Measurements from ENCODE around the gene GALNT10. TPM values are rescaled to one million over a fixed set of nuclear protein-coding genes. Genes with fewer than 3 reads are reported as not detected.

GALNT10 gene
- total RNA-seq, 1 experiment from 2014 or later = 68.2 TPM

GRCh38 chr5:154412925-154413324 lies 222.4 kb downstream of the GALNT10 start:
- Mint-ChIP-seq H3K36me3 (ENCODE audit: insufficient read depth, unreplicated experiment) (no peaks in the 10 kb centered on the region), H3K4me3 (ENCODE audit: low read depth, unreplicated experiment) (no peak overlapping the region), H3K9me3 (ENCODE audit: low read depth, unreplicated experiment) (no peaks in the 10 kb centered on the region), H3K27ac (ENCODE audit: unreplicated experiment) (no peak overlapping the region), H3K27me3 (ENCODE audit: unreplicated experiment) (no peaks in the 10 kb centered on the region), H3K4me1 (ENCODE audit: low read depth, unreplicated experiment) (no peaks in the 10 kb centered on the region)
- CTCF ChIA-PET = no interaction called here
- TF ChIP-seq, protein P1, sequence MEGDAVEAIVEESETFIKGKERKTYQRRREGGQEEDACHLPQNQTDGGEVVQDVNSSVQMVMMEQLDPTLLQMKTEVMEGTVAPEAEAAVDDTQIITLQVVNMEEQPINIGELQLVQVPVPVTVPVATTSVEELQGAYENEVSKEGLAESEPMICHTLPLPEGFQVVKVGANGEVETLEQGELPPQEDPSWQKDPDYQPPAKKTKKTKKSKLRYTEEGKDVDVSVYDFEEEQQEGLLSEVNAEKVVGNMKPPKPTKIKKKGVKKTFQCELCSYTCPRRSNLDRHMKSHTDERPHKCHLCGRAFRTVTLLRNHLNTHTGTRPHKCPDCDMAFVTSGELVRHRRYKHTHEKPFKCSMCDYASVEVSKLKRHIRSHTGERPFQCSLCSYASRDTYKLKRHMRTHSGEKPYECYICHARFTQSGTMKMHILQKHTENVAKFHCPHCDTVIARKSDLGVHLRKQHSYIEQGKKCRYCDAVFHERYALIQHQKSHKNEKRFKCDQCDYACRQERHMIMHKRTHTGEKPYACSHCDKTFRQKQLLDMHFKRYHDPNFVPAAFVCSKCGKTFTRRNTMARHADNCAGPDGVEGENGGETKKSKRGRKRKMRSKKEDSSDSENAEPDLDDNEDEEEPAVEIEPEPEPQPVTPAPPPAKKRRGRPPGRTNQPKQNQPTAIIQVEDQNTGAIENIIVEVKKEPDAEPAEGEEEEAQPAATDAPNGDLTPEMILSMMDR (IDR thresholded peaks at IDR 0.05; ENCODE audit: unreplicated experiment) = no peak
- DNase-seq = no peak
- intact Hi-C loops (cut with micrococcal nuclease; ENCODE audit: unreplicated experiment) = no loop called here
- BruUV-seq (replicated peaks) = no TSS peak

GRCh38 chr5:154415114-154415513 lies 224.6 kb downstream of the GALNT10 start:
- Mint-ChIP-seq H3K4me3 (ENCODE audit: low read depth, unreplicated experiment) (no peak overlapping the region), H3K4me1 (ENCODE audit: low read depth, unreplicated experiment) (no peaks in the 10 kb centered on the region), H3K27me3 (ENCODE audit: unreplicated experiment) (no peaks in the 10 kb centered on the region), H3K27ac (ENCODE audit: unreplicated experiment) (no peak overlapping the region), H3K9me3 (ENCODE audit: low read depth, unreplicated experiment) (no peaks in the 10 kb centered on the region), H3K36me3 (ENCODE audit: insufficient read depth, unreplicated experiment) (no peaks in the 10 kb centered on the region)
- BruUV-seq (replicated peaks) = no TSS peak
- CTCF ChIA-PET = no interaction called here
- intact Hi-C loops (cut with micrococcal nuclease; ENCODE audit: unreplicated experiment) = no loop called here
- TF ChIP-seq, protein P1 (IDR thresholded peaks at IDR 0.05; ENCODE audit: unreplicated experiment) = no peak
- DNase-seq = no peak

GRCh38 chr5:154418344-154418820 lies 227.8 kb downstream of the GALNT10 start:
- no TSS peak for BruUV-seq (replicated peaks)
- Mint-ChIP-seq H3K27ac (ENCODE audit: unreplicated experiment) (no peak overlapping the region), H3K4me3 (ENCODE audit: low read depth, unreplicated experiment) (no peak overlapping the region), H3K4me1 (ENCODE audit: low read depth, unreplicated experiment) (no peaks in the 10 kb centered on the region), H3K27me3 (ENCODE audit: unreplicated experiment) (no peaks in the 10 kb centered on the region), H3K9me3 (ENCODE audit: low read depth, unreplicated experiment) (no peaks in the 10 kb centered on the region), H3K36me3 (ENCODE audit: insufficient read depth, unreplicated experiment) (no peaks in the 10 kb centered on the region)
- no peak for DNase-seq
- TF ChIP-seq, protein P1 (IDR thresholded peaks at IDR 0.05; ENCODE audit: unreplicated experiment) = no peak
- intact Hi-C loops (cut with micrococcal nuclease; ENCODE audit: unreplicated experiment) = no loop called here
- CTCF ChIA-PET = no interaction called here

DNA sequence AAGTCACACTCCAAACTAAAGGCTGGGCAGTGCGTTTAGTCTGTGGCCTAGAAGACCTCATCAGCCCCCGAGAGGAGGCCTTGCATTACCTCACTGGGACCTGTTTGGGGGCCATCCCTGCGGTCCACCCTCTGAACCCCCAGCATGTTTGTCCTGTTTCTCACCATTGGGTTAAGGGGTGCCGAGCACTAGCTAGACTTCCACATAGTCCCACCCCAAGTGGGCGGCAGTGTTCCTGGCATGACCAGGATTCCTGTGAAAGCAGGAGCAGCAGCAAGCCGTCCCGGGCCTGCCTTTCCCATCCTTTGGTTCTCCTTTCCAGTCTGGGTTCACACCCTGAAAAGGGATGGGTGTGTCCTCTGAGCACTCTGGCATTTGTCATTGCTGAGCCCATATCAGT lies 228.7 kb downstream of the GALNT10 start:
- peaks cover 5% of the 10 kb centered on the region for H3K4me1 Mint-ChIP-seq (ENCODE audit: low read depth, unreplicated experiment)
- H3K9me3 Mint-ChIP-seq (ENCODE audit: low read depth, unreplicated experiment) = no peaks in the 10 kb centered on the region
- intact Hi-C loops (cut with micrococcal nuclease; ENCODE audit: unreplicated experiment) = no loop called here
- no peaks in the 10 kb centered on the region for H3K36me3 Mint-ChIP-seq (ENCODE audit: insufficient read depth, unreplicated experiment)
- TF ChIP-seq, protein P1 (IDR thresholded peaks at IDR 0.05; ENCODE audit: unreplicated experiment) = no peak
- no peak overlapping the region for H3K4me3 Mint-ChIP-seq (ENCODE audit: low read depth, unreplicated experiment)
- DNase-seq = no peak
- no peaks in the 10 kb centered on the region for H3K27me3 Mint-ChIP-seq (ENCODE audit: unreplicated experiment)
- H3K27ac Mint-ChIP-seq (ENCODE audit: unreplicated experiment) = no peak overlapping the region
- CTCF ChIA-PET = no interaction called here
- no TSS peak for BruUV-seq (replicated peaks)
